NB4 (cell line): ENCODE data around the gene HRAS.
A peak's percentile ranks its signal among the peaks of the same experiment; 100 is the strongest.

Experiments used
- DNase-seq: peaks from one replicate; pipeline ENCODE4 v3.0.0; 2010; ENCODE audit warnings: low read depth
- H3K4me3 ChIP-seq: one replicate; pipeline ENCODE4 v1.5.1; 2011; ENCODE audit warnings: mild to moderate bottlenecking, low read depth, low read length, moderate library complexity
- CTCF ChIP-seq: IDR thresholded peaks from one replicate; pipeline ENCODE4 v1.5.1; 2012; ENCODE audit warnings: low read depth, low read length
- MAX ChIP-seq: IDR thresholded peaks from 2 replicates; pipeline ENCODE4 v1.6.1; 2011; ENCODE audit warnings: low read depth, low read length
- MYC ChIP-seq: IDR thresholded peaks from 2 replicates; pipeline ENCODE4 v1.6.1; 2011; ENCODE audit warnings: low read depth, low read length
- POLR2A ChIP-seq: IDR thresholded peaks from 2 replicates; pipeline ENCODE4 v1.6.1; 2011; ENCODE audit warnings: mild to moderate bottlenecking; ENCODE audit not compliant: insufficient read length; ENCODE audit errors: extremely low read depth

The HRAS gene

GRCh38 chr11:504994-505344 is 30.4 kb downstream of the HRAS start:
- TF ChIP-seq MYC: no peak
- no peak for TF ChIP-seq MAX
- TF ChIP-seq POLR2A: no peak
- TF ChIP-seq CTCF: no peak
- DNase-seq: no peak
- peak overlapping the region; percentile 94 for H3K4me3 ChIP-seq

GRCh38 chr11:504053-504993 is 31.1 kb downstream of the HRAS start:
- H3K4me3 ChIP-seq: peak overlapping the region; percentile 94
- no peak for TF ChIP-seq MAX
- TF ChIP-seq POLR2A: peak; percentile 11
- no peak for TF ChIP-seq MYC
- no peak for TF ChIP-seq CTCF
- DNase-seq: peak; percentile 93

GRCh38 chr11:503179-503981 is 32.0 kb downstream of the HRAS start:
- peak overlapping the region; percentile 94 for H3K4me3 ChIP-seq
- DNase-seq: peak; percentile 90
- TF ChIP-seq MYC: peak; percentile 89
- peak; percentile 38 for TF ChIP-seq POLR2A
- peak; percentile 94 for TF ChIP-seq MAX
- no peak for TF ChIP-seq CTCF

- no peak for DNase-seq
- TF ChIP-seq CTCF (no peak), MYC (no peak), POLR2A (no peak), MAX (no peak)
Measured at GRCh38 chr11:502288-503178, 32.8 kb downstream of the HRAS start.

GRCh38 chr11:501683-502287 is 33.6 kb downstream of the HRAS start:
- H3K4me3 ChIP-seq: no peak overlapping the region
- DNase-seq: no peak
- TF ChIP-seq MYC (no peak), POLR2A (no peak), MAX (no peak)

More at GRCh38 chr11:502288-503178, 32.8 kb downstream of the HRAS start:
- H3K4me3 ChIP-seq: peak overlapping the region; percentile 94
